Fibroblast of lung (primary cell): Measurements from ENCODE around the gene NET1. TPM values are rescaled to one million over a fixed set of nuclear protein-coding genes. Genes with fewer than 3 reads are reported as not detected.

Experiments
- DNase-seq, 2 donors: peaks; one replicate each; pipeline versions ENCODE4 v3.0.0 to v3.0.0-alpha.2; 2010; ENCODE audit warnings: low read depth in 2 of 2
- H2AFZ ChIP-seq: 2 replicates; pipeline ENCODE4 v1.5.1; 2012; ENCODE audit warnings: low read length, control low read depth, inconsistent platforms
- H3K27ac ChIP-seq: 2 replicates; pipeline ENCODE4 v1.5.1; 2011; ENCODE audit warnings: low read length, control low read depth; ENCODE audit not compliant: insufficient read depth
- H3K27me3 ChIP-seq: 2 replicates; pipeline ENCODE4 v1.5.1; 2011; ENCODE audit warnings: mild to moderate bottlenecking, low read length; ENCODE audit not compliant: control insufficient read depth, insufficient read depth
- H3K36me3 ChIP-seq: 2 replicates; pipeline ENCODE4 v1.5.1; 2011; ENCODE audit warnings: low read length; ENCODE audit not compliant: control insufficient read depth, insufficient read depth
- H3K4me1 ChIP-seq: 2 replicates; pipeline ENCODE4 v1.5.1; 2011; ENCODE audit warnings: low read length; ENCODE audit not compliant: control insufficient read depth, insufficient read depth; ENCODE audit errors: extremely low read depth
- H3K4me2 ChIP-seq: 2 replicates; pipeline ENCODE4 v1.5.1; 2011; ENCODE audit warnings: low read length, control low read depth; ENCODE audit not compliant: insufficient read depth; ENCODE audit errors: extremely low read depth
- H3K4me3 ChIP-seq, 4 experiments: fragments of 200-600 bp in 1 of 4; sonication (generic) in 1 of 4; replicated peaks in 1 of 4; 2 replicates each; pipeline ENCODE4 v1.5.1; 2011 to 2016; ENCODE audit warnings: low read length in 4 of 4, low read depth in 3 of 4, mild to moderate bottlenecking in 3 of 4, control low read depth in 2 of 4, inconsistent platforms in 1 of 4, mixed read lengths in 1 of 4; ENCODE audit not compliant: insufficient read depth in 1 of 4; ENCODE audit errors: control extremely low read depth in 1 of 4
- H3K79me2 ChIP-seq: 2 replicates; pipeline ENCODE4 v1.5.1; 2012; ENCODE audit warnings: mild to moderate bottlenecking, low read length, inconsistent platforms; ENCODE audit not compliant: control insufficient read depth, insufficient read depth
- H3K9ac ChIP-seq: 2 replicates; pipeline ENCODE4 v1.5.1; 2011; ENCODE audit warnings: mild to moderate bottlenecking, low read length, control low read depth; ENCODE audit not compliant: insufficient read depth
- H3K9me3 ChIP-seq: 2 replicates; pipeline ENCODE4 v1.5.1; 2012; ENCODE audit warnings: low read depth, low read length; ENCODE audit not compliant: control insufficient read depth, insufficient read depth
- H4K20me1 ChIP-seq: 2 replicates; pipeline ENCODE4 v1.5.1; 2011; ENCODE audit warnings: low read length; ENCODE audit not compliant: control insufficient read depth, insufficient read depth; ENCODE audit errors: extremely low read depth
- EZH2 ChIP-seq: IDR thresholded peaks from 2 replicates; pipeline ENCODE4 v1.5.1; 2012; ENCODE audit warnings: low read length, control low read depth, mild to moderate bottlenecking; ENCODE audit errors: missing control alignments
- polyA plus RNA-seq, 2 donors: library from polyadenylated mRNA; depleted of rRNA in 1 of 2; stranded (reverse) in 1 of 2; unstranded in 1 of 2; fragments of >200 nt; gene quantifications; 2 replicates each; pipeline ENCODE4 v1.2.1, GENCODE V29; 2011 to 2012; ENCODE audit warnings: missing spikeins in 1 of 2
- total RNA-seq: library from RNA; depleted of rRNA; stranded (reverse); fragments of >200 nt; gene quantifications from 2 replicates; pipeline ENCODE4 v1.2.1, GENCODE V29; 2014
- TF ChIP-seq, protein P1 (sequence below), 2 donors: IDR thresholded peaks in 1 of 2; conservative IDR thresholded peaks in 1 of 2; 1 replicate in 1 of 2; 2 replicates in 1 of 2; pipeline ENCODE4 v1.5.1; 2011 to 2012; ENCODE audit warnings: low read length in 2 of 2, control low read depth in 1 of 2, inconsistent platforms in 1 of 2, low read depth in 1 of 2, mild to moderate bottlenecking in 1 of 2

Gene NET1
- total and polyA plus RNA-seq, 2 donors (not counting 1 experiment from before 2014, with no cell fraction given): 7.2 to 45.4 TPM

GRCh38 chr10:5447056-5447455 lies 34.7 kb downstream of the NET1 start:
- H3K4me3 ChIP-seq: peak overlapping the region; percentile 68 to 95 (median 69)
- H3K4me1 ChIP-seq: no peaks in the 10 kb centered on the region
- peaks cover 19% of the 10 kb centered on the region for H3K79me2 ChIP-seq
- H3K36me3 ChIP-seq: no peaks in the 10 kb centered on the region
- H4K20me1 ChIP-seq: no peaks in the 10 kb centered on the region
- no peak for TF ChIP-seq EZH2
- TF ChIP-seq, protein P1, sequence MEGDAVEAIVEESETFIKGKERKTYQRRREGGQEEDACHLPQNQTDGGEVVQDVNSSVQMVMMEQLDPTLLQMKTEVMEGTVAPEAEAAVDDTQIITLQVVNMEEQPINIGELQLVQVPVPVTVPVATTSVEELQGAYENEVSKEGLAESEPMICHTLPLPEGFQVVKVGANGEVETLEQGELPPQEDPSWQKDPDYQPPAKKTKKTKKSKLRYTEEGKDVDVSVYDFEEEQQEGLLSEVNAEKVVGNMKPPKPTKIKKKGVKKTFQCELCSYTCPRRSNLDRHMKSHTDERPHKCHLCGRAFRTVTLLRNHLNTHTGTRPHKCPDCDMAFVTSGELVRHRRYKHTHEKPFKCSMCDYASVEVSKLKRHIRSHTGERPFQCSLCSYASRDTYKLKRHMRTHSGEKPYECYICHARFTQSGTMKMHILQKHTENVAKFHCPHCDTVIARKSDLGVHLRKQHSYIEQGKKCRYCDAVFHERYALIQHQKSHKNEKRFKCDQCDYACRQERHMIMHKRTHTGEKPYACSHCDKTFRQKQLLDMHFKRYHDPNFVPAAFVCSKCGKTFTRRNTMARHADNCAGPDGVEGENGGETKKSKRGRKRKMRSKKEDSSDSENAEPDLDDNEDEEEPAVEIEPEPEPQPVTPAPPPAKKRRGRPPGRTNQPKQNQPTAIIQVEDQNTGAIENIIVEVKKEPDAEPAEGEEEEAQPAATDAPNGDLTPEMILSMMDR (conservative IDR thresholded peaks at IDR 0.05 in 1 of 2, IDR thresholded peaks at IDR 0.05 in 1 of 2; ENCODE audit: low read depth in 1 of 2, low read length in 2 of 2): no peak
- peak; percentile 35 to 57 for DNase-seq
- H3K27me3 ChIP-seq: no peaks in the 10 kb centered on the region
- H3K9ac ChIP-seq: no peak overlapping the region
- H2AFZ ChIP-seq: no peak overlapping the region
- peak overlapping the region; percentile 86 for H3K4me2 ChIP-seq
- H3K27ac ChIP-seq: peak overlapping the region; percentile 15
- no peaks in the 10 kb centered on the region for H3K9me3 ChIP-seq

DNA sequence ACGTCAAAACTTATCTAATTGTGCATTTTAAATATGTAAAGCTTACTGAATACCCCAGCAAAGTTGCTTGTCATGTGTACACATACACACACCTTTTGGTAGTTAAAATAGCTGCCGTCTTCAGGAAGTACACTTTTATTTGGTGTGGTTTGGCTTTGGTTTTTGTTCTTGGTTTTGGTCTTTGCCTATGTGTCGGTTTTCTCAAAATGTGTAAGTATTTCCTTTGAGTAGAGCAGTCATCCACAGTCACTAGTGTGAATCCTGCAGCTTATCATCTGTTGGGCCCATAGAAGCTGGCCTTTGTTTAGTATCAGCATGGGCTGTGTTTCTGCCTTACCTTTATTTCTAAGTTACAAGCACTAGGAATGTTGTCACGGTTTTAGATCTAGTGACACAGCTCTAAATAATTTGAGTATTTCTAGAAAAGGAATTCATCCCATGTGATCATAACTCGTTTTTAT lies 35.3 kb downstream of the NET1 start:
- Histone ChIP-seq H3K79me2 (peaks cover 19% of the 10 kb centered on the region), H4K20me1 (no peaks in the 10 kb centered on the region), H3K9me3 (no peaks in the 10 kb centered on the region), H3K36me3 (peaks cover 2% of the 10 kb centered on the region), H3K9ac (no peak overlapping the region), H3K4me1 (no peaks in the 10 kb centered on the region), H3K27ac (peak overlapping the region; percentile 15), H3K4me2 (peak overlapping the region; percentile 86), H3K4me3 (peak overlapping the region; percentile 68 to 95 (median 69)), H2AFZ (no peak overlapping the region), H3K27me3 (no peaks in the 10 kb centered on the region)
- peak in 1 of 2 donors; percentile 49 for DNase-seq
- TF ChIP-seq EZH2: no peak
- TF ChIP-seq, protein P1 (conservative IDR thresholded peaks at IDR 0.05 in 1 of 2, IDR thresholded peaks at IDR 0.05 in 1 of 2; ENCODE audit: low read depth in 1 of 2, low read length in 2 of 2): no peak

DNA sequence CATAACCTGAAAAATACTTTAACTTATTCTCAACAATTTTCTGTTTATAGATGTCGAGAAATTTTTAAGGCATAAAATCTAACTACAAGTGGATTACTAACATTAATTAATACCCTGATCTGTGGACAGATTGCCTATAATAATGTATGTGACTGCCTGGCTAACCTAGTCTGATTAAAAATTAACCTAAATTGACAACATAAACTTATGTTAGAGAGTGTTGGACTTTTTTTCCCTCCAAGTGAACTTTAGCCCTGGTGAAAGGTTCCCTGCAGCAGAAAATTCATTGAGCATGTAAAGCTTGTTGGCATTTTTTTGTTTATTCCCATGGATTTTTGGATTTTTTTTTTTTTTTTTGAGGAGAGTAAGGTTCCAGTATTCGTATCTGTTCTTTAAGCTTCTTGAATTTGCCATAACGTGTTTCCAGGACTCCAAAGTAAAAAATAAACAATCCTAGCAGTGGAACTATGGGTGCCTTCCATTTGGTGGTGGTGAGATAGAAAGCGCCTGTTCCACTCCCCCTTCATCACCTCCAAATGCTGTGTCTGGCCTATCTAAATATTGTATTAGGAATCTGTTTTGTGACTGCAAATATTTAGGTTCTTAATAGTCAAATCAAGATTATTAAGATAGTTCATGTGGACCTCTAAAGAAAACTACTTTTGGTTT lies 36.1 kb downstream of the NET1 start:
- no peak for TF ChIP-seq EZH2
- TF ChIP-seq, protein P1 (conservative IDR thresholded peaks at IDR 0.05 in 1 of 2, IDR thresholded peaks at IDR 0.05 in 1 of 2; ENCODE audit: low read depth in 1 of 2, low read length in 2 of 2): no peak
- H3K9ac ChIP-seq: no peak overlapping the region

More for the DNA sequence above, 36.1 kb downstream of the NET1 start:
- peak overlapping the region; percentile 43 for H3K27ac ChIP-seq
- peak overlapping the region; percentile 68 for H3K4me2 ChIP-seq
- no peaks in the 10 kb centered on the region for H3K4me1 ChIP-seq
- no peaks in the 10 kb centered on the region for H3K27me3 ChIP-seq
- no peaks in the 10 kb centered on the region for H4K20me1 ChIP-seq
- H2AFZ ChIP-seq: no peak overlapping the region
- H3K4me3 ChIP-seq: peak overlapping the region; percentile 15 to 95 (median 44)
- DNase-seq: no peak
- peaks cover 2% of the 10 kb centered on the region for H3K36me3 ChIP-seq
- H3K9me3 ChIP-seq: no peaks in the 10 kb centered on the region
- H3K79me2 ChIP-seq: peaks cover 19% of the 10 kb centered on the region
